GM18511 (cell line): ENCODE data around the gene HM13.
"Not testable (repeated sequence)": the region's sequence is repeated elsewhere in the genome, so short reads cannot be mapped to it uniquely, and the experiment has no call there.

ENCODE experiments used
- ATAC-seq: cut with Tn5 transposase; IDR thresholded peaks from one replicate; pipeline ENCODE4 v1.9.1; 2021; ENCODE audit warnings: mild to moderate bottlenecking, moderate library complexity; ENCODE audit not compliant: unreplicated experiment

The HM13 gene

GRCh38 chr20:31542201-31542842, 28.1 kb downstream of the HM13 start:
- ATAC-seq: no peak

- no peak for ATAC-seq
These were observed 28.7 kb downstream of the HM13 start for GRCh38 chr20:31542963-31543362.

GRCh38 chr20:31543966-31544598, 29.8 kb downstream of the HM13 start:
- ATAC-seq: no peak

GRCh38 chr20:31544600-31544999, 30.4 kb downstream of the HM13 start:
- ATAC-seq: no peak

GRCh38 chr20:31545621-31546040, 31.4 kb downstream of the HM13 start:
- ATAC-seq: not testable (repeated sequence)

GRCh38 chr20:31547017-31547675, 32.9 kb downstream of the HM13 start:
- peak; percentile 83 for ATAC-seq

GRCh38 chr20:31547720-31548298, 33.6 kb downstream of the HM13 start:
- ATAC-seq: no peak

GRCh38 chr20:31548820-31549512, 34.7 kb downstream of the HM13 start:
- ATAC-seq: no peak

- ATAC-seq: no peak
These were observed 35.3 kb downstream of the HM13 start for GRCh38 chr20:31549513-31549880.

- no peak for ATAC-seq
These were observed 35.9 kb downstream of the HM13 start for GRCh38 chr20:31550099-31550498.

GRCh38 chr20:31551163-31552081, 37.2 kb downstream of the HM13 start:
- no peak for ATAC-seq

- no peak for ATAC-seq
These were observed 41.0 kb downstream of the HM13 start for GRCh38 chr20:31555203-31555775.

GRCh38 chr20:31559704-31560093, 45.5 kb downstream of the HM13 start:
- peak; percentile 6 for ATAC-seq

GRCh38 chr20:31560094-31560745, 46.0 kb downstream of the HM13 start:
- ATAC-seq: peak; percentile 61

GRCh38 chr20:31560746-31561598, 46.7 kb downstream of the HM13 start:
- ATAC-seq: no peak

- ATAC-seq: no peak
These were observed 48.0 kb downstream of the HM13 start for GRCh38 chr20:31562241-31562640.

- ATAC-seq: no peak
These were observed 50.0 kb downstream of the HM13 start for GRCh38 chr20:31564284-31564683.

GRCh38 chr20:31565699-31566318, 51.6 kb downstream of the HM13 start:
- ATAC-seq: no peak
